Hepatocyte (in vitro differentiated cells): ENCODE data around the gene ELMO2.

Source experiments
- CTCF ChIP-seq: fragments of 200-600 bp; sonication (generic); IDR thresholded peaks from 2 replicates; pipeline ENCODE4 v1.5.1; 2016; ENCODE audit warnings: antibody characterized with exemption, mild to moderate bottlenecking; ENCODE audit not compliant: poor library complexity
- EZH2 ChIP-seq: fragments of 200-600 bp; sonication (generic); IDR thresholded peaks from 2 replicates; pipeline ENCODE4 v1.6.1; 2016; ENCODE audit warnings: antibody characterized with exemption, mild to moderate bottlenecking, borderline replicate concordance

DNA sequence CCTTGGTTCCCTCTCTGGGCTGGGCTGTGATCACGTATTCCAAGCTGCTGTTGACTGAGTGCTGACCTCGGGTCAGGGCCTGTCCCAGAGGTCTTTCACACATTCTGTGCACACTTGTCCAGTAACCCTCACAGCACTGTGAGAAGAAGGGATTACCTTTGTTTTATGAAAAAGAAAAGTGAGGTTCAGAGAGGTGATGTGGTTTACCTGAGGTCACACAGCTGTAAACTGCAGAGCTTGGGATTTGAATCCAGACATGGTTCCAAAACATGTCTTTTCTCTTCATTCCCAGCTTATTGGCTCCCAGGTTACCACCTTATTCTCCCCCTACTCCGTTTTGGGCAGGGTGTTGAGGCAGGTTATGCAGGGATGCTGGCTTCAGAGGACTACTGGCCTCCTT, 69.7 kb downstream of the ELMO2 start:
- TF ChIP-seq CTCF (no peak), EZH2 (no peak)
